Trophoblast cell (in vitro differentiated cells and primary cell): ENCODE data around the gene CACNA1F.

Source experiments
- DNase-seq, 2 donors: peaks; one replicate each; pipeline ENCODE4 v3.0.0-alpha.2; 2016
- H2AFZ ChIP-seq: 2 replicates; pipeline ENCODE4 v1.6.1; 2013; ENCODE audit warnings: low read length, moderate library complexity, mild to moderate bottlenecking; ENCODE audit not compliant: insufficient read depth, poor library complexity
- H2AK5ac ChIP-seq: 2 replicates; pipeline ENCODE4 v1.6.1; 2013; ENCODE audit warnings: mild to moderate bottlenecking, low read length
- H2BK120ac ChIP-seq: 2 replicates; pipeline ENCODE4 v1.6.1; 2013; ENCODE audit warnings: low read length, mild to moderate bottlenecking, moderate library complexity; ENCODE audit not compliant: insufficient read depth, poor library complexity
- H2BK12ac ChIP-seq: 2 replicates; pipeline ENCODE4 v1.6.1; 2013; ENCODE audit warnings: mild to moderate bottlenecking, low read length, moderate library complexity
- H2BK5ac ChIP-seq: 2 replicates; pipeline ENCODE4 v1.6.1; 2013; ENCODE audit warnings: low read length, low read depth, moderate library complexity, mild to moderate bottlenecking; ENCODE audit not compliant: poor library complexity
- H3K14ac ChIP-seq: 2 replicates; pipeline ENCODE4 v1.6.1; 2013; ENCODE audit warnings: mild to moderate bottlenecking, low read length
- H3K18ac ChIP-seq: 2 replicates; pipeline ENCODE4 v1.6.1; 2013; ENCODE audit warnings: mild to moderate bottlenecking, low read length
- H3K23ac ChIP-seq: 2 replicates; pipeline ENCODE4 v1.6.1; 2013; ENCODE audit warnings: low read length
- H3K27ac ChIP-seq: 2 replicates; pipeline ENCODE4 v1.5.1; 2013; ENCODE audit warnings: low read depth, mild to moderate bottlenecking, inconsistent platforms, low read length, moderate library complexity
- H3K27me3 ChIP-seq: 2 replicates; pipeline ENCODE4 v1.6.1; 2013; ENCODE audit warnings: inconsistent platforms, mild to moderate bottlenecking, low read length, moderate library complexity; ENCODE audit not compliant: insufficient read depth
- H3K36me3 ChIP-seq, 2 experiments: 1 replicate in 1 of 2; 2 replicates in 1 of 2; pipeline ENCODE4 v1.6.1; 2013; ENCODE audit warnings: low read length in 2 of 2, mild to moderate bottlenecking in 2 of 2, moderate library complexity in 1 of 2; ENCODE audit not compliant: insufficient read depth in 2 of 2, control insufficient read depth in 1 of 2
- H3K4ac ChIP-seq: 2 replicates; pipeline ENCODE4 v1.6.1; 2013; ENCODE audit warnings: low read depth, mild to moderate bottlenecking, low read length, moderate library complexity
- H3K4me1 ChIP-seq, 2 experiments: 1 replicate in 1 of 2; 2 replicates in 1 of 2; pipeline ENCODE4 v1.6.1; 2013; ENCODE audit warnings: low read length in 2 of 2, mild to moderate bottlenecking in 2 of 2, moderate library complexity in 1 of 2; ENCODE audit not compliant: insufficient read depth in 2 of 2, control insufficient read depth in 1 of 2
- H3K4me2 ChIP-seq: 2 replicates; pipeline ENCODE4 v1.6.1; 2013; ENCODE audit warnings: inconsistent platforms, mild to moderate bottlenecking, low read length, moderate library complexity
- H3K4me3 ChIP-seq: 2 replicates; pipeline ENCODE4 v1.5.1; 2013; ENCODE audit warnings: mild to moderate bottlenecking, low read depth, low read length, inconsistent platforms
- H3K79me1 ChIP-seq: one replicate; pipeline ENCODE4 v1.6.1; 2013; ENCODE audit warnings: low read length
- H3K79me2 ChIP-seq: 2 replicates; pipeline ENCODE4 v1.6.1; 2013; ENCODE audit warnings: low read length, mild to moderate bottlenecking; ENCODE audit not compliant: control insufficient read depth, insufficient read depth, poor library complexity
- H3K9ac ChIP-seq: 2 replicates; pipeline ENCODE4 v1.6.1; 2013; ENCODE audit warnings: mild to moderate bottlenecking, low read length
- H3K9me3 ChIP-seq: 2 replicates; pipeline ENCODE4 v1.6.1; 2013; ENCODE audit warnings: low read depth, mild to moderate bottlenecking, control low read depth, inconsistent platforms, low read length; ENCODE audit not compliant: insufficient read depth
- H4K12ac ChIP-seq: 2 replicates; pipeline ENCODE4 v1.6.1; 2013; ENCODE audit warnings: low read depth, mild to moderate bottlenecking, low read length, moderate library complexity
- H4K8ac ChIP-seq: 2 replicates; pipeline ENCODE4 v1.6.1; 2013; ENCODE audit warnings: low read depth, mild to moderate bottlenecking, low read length, moderate library complexity
- H4K91ac ChIP-seq: one replicate; pipeline ENCODE4 v1.6.1; 2013; ENCODE audit warnings: low read depth, mild to moderate bottlenecking, low read length, moderate library complexity
- WGBS: extraction: QIAGEN DNeasy Blood & Tissue Kit; methylation state at CpG from one replicate; pipeline ENCODE4 v1.1.7; 2013; ENCODE audit warnings: missing lambda C conversion rate; ENCODE audit not compliant: insufficient read length, insufficient coverage; ENCODE audit errors: extremely low coverage; 5-methylcytosine and 5-hydroxymethylcytosine counted together

Gene CACNA1F

GRCh38 chrX:49193542-49193964 is 39.6 kb downstream of the CACNA1F start:
- Histone ChIP-seq H3K4ac (no peak overlapping the region), H3K36me3 (no peaks in the 10 kb centered on the region), H2BK120ac (no peak overlapping the region), H3K27ac (no peak overlapping the region), H3K79me2 (peaks cover 2% of the 10 kb centered on the region), H3K14ac (no peak overlapping the region), H3K4me1 (no peaks in the 10 kb centered on the region), H2BK5ac (no peak overlapping the region), H3K4me2 (no peak overlapping the region), H3K27me3 (no peaks in the 10 kb centered on the region), H3K79me1 (peaks cover 2% of the 10 kb centered on the region), H2AK5ac (no peak overlapping the region), H4K91ac (no peak overlapping the region), H3K4me3 (no peak overlapping the region), H3K18ac (no peak overlapping the region), H2AFZ (no peak overlapping the region), H3K9me3 (no peaks in the 10 kb centered on the region), H3K23ac (no peak overlapping the region), H3K9ac (no peak overlapping the region), H4K8ac (no peak overlapping the region), H2BK12ac (no peak overlapping the region), H4K12ac (no peak overlapping the region)
- DNase-seq = no peak
- no CpG with 5 or more reads among the region's 2 CpGs for WGBS

- H3K27me3 ChIP-seq = no peaks in the 10 kb centered on the region
- H3K79me1 ChIP-seq = peaks cover 2% of the 10 kb centered on the region
- H3K9me3 ChIP-seq = no peaks in the 10 kb centered on the region
- H3K4me2 ChIP-seq = no peak overlapping the region
- no peak overlapping the region for H2BK120ac ChIP-seq
- H4K8ac ChIP-seq = no peak overlapping the region
- no peak overlapping the region for H3K9ac ChIP-seq
- no peak overlapping the region for H2BK12ac ChIP-seq
- no peak overlapping the region for H3K4ac ChIP-seq
- H3K36me3 ChIP-seq = no peaks in the 10 kb centered on the region
- peaks cover 2% of the 10 kb centered on the region for H3K79me2 ChIP-seq
- no peak overlapping the region for H4K91ac ChIP-seq
- H3K18ac ChIP-seq = no peak overlapping the region
- no peak overlapping the region for H2AK5ac ChIP-seq
- no peak overlapping the region for H3K14ac ChIP-seq
- WGBS = no CpG with 5 or more reads among the region's 10 CpGs
- no peak overlapping the region for H4K12ac ChIP-seq
- H3K27ac ChIP-seq = no peak overlapping the region
- H3K4me3 ChIP-seq = no peak overlapping the region
- H3K4me1 ChIP-seq = no peaks in the 10 kb centered on the region
- H2BK5ac ChIP-seq = no peak overlapping the region
- H3K23ac ChIP-seq = no peak overlapping the region
- peak in 1 of 2 donors; percentile 38 for DNase-seq
- no peak overlapping the region for H2AFZ ChIP-seq
These were observed 40.3 kb downstream of the CACNA1F start for GRCh38 chrX:49192722-49193328.

- Histone ChIP-seq H3K27ac (peak overlapping the region; percentile 66), H3K4me3 (peak overlapping the region; percentile 81), H2AFZ (peak overlapping the region; percentile 30), H2BK5ac (peak overlapping the region; percentile 36), H2AK5ac (no peak overlapping the region), H3K18ac (peak overlapping the region; percentile 5), H2BK12ac (no peak overlapping the region), H3K4me2 (peak overlapping the region; percentile 96), H3K14ac (peak overlapping the region; percentile 35), H3K27me3 (no peaks in the 10 kb centered on the region), H3K9me3 (no peaks in the 10 kb centered on the region), H3K79me1 (peaks cover 3% of the 10 kb centered on the region), H3K4me1 (peaks cover 4 to 6% of the 10 kb centered on the region in 2 experiments), H4K91ac (peak overlapping the region; percentile 66), H4K8ac (peak overlapping the region; percentile 82), H2BK120ac (no peak overlapping the region), H3K79me2 (peaks cover 2% of the 10 kb centered on the region), H3K23ac (no peak overlapping the region), H3K36me3 (no peaks in the 10 kb centered on the region), H4K12ac (no peak overlapping the region), H3K9ac (peak overlapping the region; percentile 91), H3K4ac (peak overlapping the region; percentile 9)
- WGBS = no CpG with 5 or more reads among the region's 34 CpGs
- DNase-seq = no peak
These were observed 41.5 kb downstream of the CACNA1F start for GRCh38 chrX:49191574-49192011.

- Histone ChIP-seq H3K9me3 (no peaks in the 10 kb centered on the region), H2AFZ (peak overlapping the region; percentile 54), H3K27me3 (no peaks in the 10 kb centered on the region), H3K79me2 (peaks cover 2% of the 10 kb centered on the region), H3K36me3 (no peaks in the 10 kb centered on the region), H3K79me1 (peaks cover 6% of the 10 kb centered on the region), H4K91ac (peak overlapping the region; percentile 69), H3K18ac (peak overlapping the region; percentile 5), H3K27ac (peak overlapping the region; percentile 66), H3K23ac (no peak overlapping the region), H3K4me1 (peaks cover 6 to 7% of the 10 kb centered on the region in 2 experiments), H4K8ac (peak overlapping the region; percentile 82), H3K4ac (peak overlapping the region; percentile 9), H3K4me2 (peak overlapping the region; percentile 96), H4K12ac (no peak overlapping the region), H3K9ac (peak overlapping the region; percentile 91), H2BK12ac (no peak overlapping the region), H2AK5ac (no peak overlapping the region), H2BK120ac (peak overlapping the region; percentile 62), H3K14ac (peak overlapping the region; percentile 35), H3K4me3 (peak overlapping the region; percentile 81), H2BK5ac (peak overlapping the region; percentile 36)
- WGBS = no CpG with 5 or more reads among the region's 32 CpGs
- peak; percentile 92 to 93 for DNase-seq
These were observed 42.1 kb downstream of the CACNA1F start for GRCh38 chrX:49190821-49191573.
